NB4 (cell line): Measurements from ENCODE around the gene RELL1.
A peak's percentile ranks its signal among the peaks of the same experiment; 100 is the strongest.

Experiments
- DNase-seq: peaks from one replicate; pipeline ENCODE4 v3.0.0; 2010; ENCODE audit warnings: low read depth
- H3K4me3 ChIP-seq: one replicate; pipeline ENCODE4 v1.5.1; 2011; ENCODE audit warnings: mild to moderate bottlenecking, low read depth, low read length, moderate library complexity
- CTCF ChIP-seq: IDR thresholded peaks from one replicate; pipeline ENCODE4 v1.5.1; 2012; ENCODE audit warnings: low read depth, low read length
- MAX ChIP-seq: IDR thresholded peaks from 2 replicates; pipeline ENCODE4 v1.6.1; 2011; ENCODE audit warnings: low read depth, low read length
- MYC ChIP-seq: IDR thresholded peaks from 2 replicates; pipeline ENCODE4 v1.6.1; 2011; ENCODE audit warnings: low read depth, low read length
- POLR2A ChIP-seq: IDR thresholded peaks from 2 replicates; pipeline ENCODE4 v1.6.1; 2011; ENCODE audit warnings: mild to moderate bottlenecking; ENCODE audit not compliant: insufficient read length; ENCODE audit errors: extremely low read depth

RELL1 gene

GRCh38 chr4:37686373-37687193 lies at the start of gene RELL1:
Gene RELL1, minus strand, starts transcription at chr4:37686376. Its CDS starts 89 bp downstream, at chr4:37686287.
- TF ChIP-seq POLR2A = no peak
- TF ChIP-seq MYC = peak; percentile 87
- peak; percentile 97 for TF ChIP-seq MAX
- DNase-seq = peak; percentile 100
- peak within 1 kb of the TSS; percentile 78 for H3K4me3 ChIP-seq

- TF ChIP-seq POLR2A (no peak), MYC (no peak), CTCF (no peak), MAX (no peak)
- DNase-seq = peak; percentile 77
- no peak overlapping the region for H3K4me3 ChIP-seq
Measured at GRCh38 chr4:37735578-37735977, 49.4 kb upstream of the RELL1 start.

GRCh38 chr4:37734989-37735388 lies 48.8 kb upstream of the RELL1 start:
- DNase-seq = no peak
- H3K4me3 ChIP-seq = no peak overlapping the region
- no peak for TF ChIP-seq MAX
- TF ChIP-seq MYC = no peak
- no peak for TF ChIP-seq POLR2A
- TF ChIP-seq CTCF = no peak

GRCh38 chr4:37733240-37733867 lies 47.2 kb upstream of the RELL1 start:
- no peak overlapping the region for H3K4me3 ChIP-seq
- TF ChIP-seq MYC = no peak
- no peak for TF ChIP-seq POLR2A
- TF ChIP-seq CTCF = no peak
- no peak for TF ChIP-seq MAX
- DNase-seq = no peak

- no peak overlapping the region for H3K4me3 ChIP-seq
- TF ChIP-seq MYC (no peak), MAX (no peak), CTCF (no peak), POLR2A (no peak)
- no peak for DNase-seq
Measured at GRCh38 chr4:37732526-37733186, 46.5 kb upstream of the RELL1 start.

GRCh38 chr4:37729649-37730004 lies 43.5 kb upstream of the RELL1 start:
- no peak for DNase-seq
- no peak overlapping the region for H3K4me3 ChIP-seq
- no peak for TF ChIP-seq MYC
- TF ChIP-seq POLR2A = no peak
- no peak for TF ChIP-seq CTCF
